Fibroblast of mammary gland (primary cell): ENCODE data around the gene AGAP1.

Experiments used
- DNase-seq: peaks from one replicate; pipeline ENCODE4 v3.0.0-alpha.2; 2010; ENCODE audit warnings: low read depth
- H3K4me3 ChIP-seq: 2 replicates; pipeline ENCODE4 v1.5.1; 2011; ENCODE audit warnings: low read depth, mild to moderate bottlenecking, low read length, moderate library complexity; ENCODE audit not compliant: control insufficient read depth
- CTCF ChIP-seq: conservative IDR thresholded peaks from 2 replicates; pipeline ENCODE4 v1.5.1; 2011; ENCODE audit warnings: low read depth, low read length, inconsistent platforms; ENCODE audit not compliant: control insufficient read depth, insufficient read depth

AGAP1 gene

GRCh38 chr2:236038096-236038495 is 544.3 kb downstream of the AGAP1 start:
- no peak for TF ChIP-seq CTCF
- H3K4me3 ChIP-seq = no peak overlapping the region
- no peak for DNase-seq

GRCh38 chr2:236040600-236041328 is 546.9 kb downstream of the AGAP1 start:
- H3K4me3 ChIP-seq = no peak overlapping the region
- no peak for TF ChIP-seq CTCF
- DNase-seq = no peak

- TF ChIP-seq CTCF = no peak
- DNase-seq = no peak
Observed at GRCh38 chr2:236041616-236042015, 547.8 kb downstream of the AGAP1 start.

GRCh38 chr2:236042087-236042486 is 548.2 kb downstream of the AGAP1 start:
- TF ChIP-seq CTCF = no peak
- no peak for DNase-seq

More at GRCh38 chr2:236041616-236042015, 547.8 kb downstream of the AGAP1 start:
- H3K4me3 ChIP-seq = no peak overlapping the region

GRCh38 chr2:236044191-236044590 is 550.3 kb downstream of the AGAP1 start:
- no peak for DNase-seq
- no peak for TF ChIP-seq CTCF
- H3K4me3 ChIP-seq = no peak overlapping the region

More at GRCh38 chr2:236042087-236042486, 548.2 kb downstream of the AGAP1 start:
- no peak overlapping the region for H3K4me3 ChIP-seq

GRCh38 chr2:236045251-236046235 is 551.7 kb downstream of the AGAP1 start:
- no peak for TF ChIP-seq CTCF
- H3K4me3 ChIP-seq = no peak overlapping the region

More at GRCh38 chr2:236045251-236046235, 551.7 kb downstream of the AGAP1 start:
- DNase-seq = no peak
